DOHH2 (cell line): ENCODE results near the gene KIRREL3.

Experiments
- H3F3A ChIP-seq: fragments of 200-600 bp; sonication (generic), shearing (Covaris generic); 2 replicates; pipeline ENCODE4 v1.6.0; 2016; ENCODE audit warnings: antibody characterized with exemption, mild to moderate bottlenecking; ENCODE audit not compliant: control insufficient read depth, insufficient read depth
- H3K27ac ChIP-seq: fragments of 200-600 bp; sonication (generic); 2 replicates; pipeline ENCODE4 v1.5.1; 2014; ENCODE audit warnings: low read depth, mild to moderate bottlenecking, low read length, moderate library complexity
- H3K27me3 ChIP-seq: fragments of 200-600 bp; sonication (generic); 2 replicates; pipeline ENCODE4 v1.6.1; 2014; ENCODE audit warnings: mild to moderate bottlenecking, low read length, mixed read lengths; ENCODE audit not compliant: control insufficient read depth
- H3K36me3 ChIP-seq: fragments of 200-600 bp; sonication (generic); 2 replicates; pipeline ENCODE4 v1.6.1; 2014; ENCODE audit warnings: mild to moderate bottlenecking, low read length, moderate library complexity, mixed read lengths; ENCODE audit not compliant: control insufficient read depth
- H3K4me1 ChIP-seq: fragments of 200-600 bp; sonication (generic); 2 replicates; pipeline ENCODE4 v1.6.1; 2014; ENCODE audit warnings: mild to moderate bottlenecking, low read length, mixed read lengths; ENCODE audit not compliant: control insufficient read depth
- H3K4me2 ChIP-seq: fragments of 200-600 bp; sonication (generic); 2 replicates; pipeline ENCODE4 v1.6.0; 2014; ENCODE audit warnings: mild to moderate bottlenecking, low read length, moderate library complexity
- H3K4me3 ChIP-seq: fragments of 200-600 bp; sonication (generic); 2 replicates; pipeline ENCODE4 v1.5.1; 2014; ENCODE audit warnings: mild to moderate bottlenecking, low read length, mixed read lengths
- H3K79me2 ChIP-seq: fragments of 200-600 bp; sonication (generic); 2 replicates; pipeline ENCODE4 v1.6.1; 2014; ENCODE audit warnings: mild to moderate bottlenecking, low read length, mixed read lengths; ENCODE audit not compliant: control insufficient read depth
- H3K9me2 ChIP-seq: fragments of 200-600 bp; sonication (generic); replicated peaks from 2 replicates; pipeline ENCODE4 v1.6.1; 2014; ENCODE audit warnings: mild to moderate bottlenecking, low read length, mixed read lengths; ENCODE audit not compliant: control insufficient read depth
- H3K9me3 ChIP-seq: fragments of 200-600 bp; sonication (generic); 2 replicates; pipeline ENCODE4 v1.6.1; 2014; ENCODE audit warnings: antibody characterized with exemption, low read length, mixed read lengths; ENCODE audit not compliant: control insufficient read depth, insufficient read depth
- H4K20me1 ChIP-seq: fragments of 200-600 bp; sonication (generic); 2 replicates; pipeline ENCODE4 v1.6.0; 2014; ENCODE audit warnings: low read depth, mild to moderate bottlenecking, antibody characterized with exemption, low read length, moderate library complexity; ENCODE audit not compliant: control insufficient read depth, insufficient read depth
- CTCF ChIP-seq: fragments of 200-600 bp; sonication (generic); IDR thresholded peaks from one replicate; pipeline ENCODE4 v1.5.1; 2014; ENCODE audit warnings: antibody characterized with exemption, mild to moderate bottlenecking, low read depth, low read length; ENCODE audit not compliant: poor library complexity, severe bottlenecking
- EZH2phosphoT487 ChIP-seq: fragments of 200-600 bp; sonication (generic); IDR thresholded peaks from 2 replicates; pipeline ENCODE4 v1.6.1; 2017; ENCODE audit warnings: borderline replicate concordance, mild to moderate bottlenecking, antibody characterized with exemption, low read length, moderate library complexity, mixed read lengths

The KIRREL3 gene

GRCh38 chr11:126855536-126855935 lies 145.0 kb downstream of the KIRREL3 start:
- Histone ChIP-seq H3K4me3 (no peak overlapping the region), H4K20me1 (no peaks in the 10 kb centered on the region), H3K27ac (no peak overlapping the region), H3K79me2 (no peaks in the 10 kb centered on the region), H3K4me2 (no peak overlapping the region), H3K36me3 (no peaks in the 10 kb centered on the region), H3K9me2 (no peaks in the 10 kb centered on the region), H3K27me3 (no peaks in the 10 kb centered on the region), H3K9me3 (no peaks in the 10 kb centered on the region), H3F3A (no peaks in the 10 kb centered on the region), H3K4me1 (no peaks in the 10 kb centered on the region)
- no peak for TF ChIP-seq CTCF
- no peak for TF ChIP-seq EZH2phosphoT487

- H3K4me3 ChIP-seq, result no peak overlapping the region
- H3F3A ChIP-seq, result no peaks in the 10 kb centered on the region
- no peaks in the 10 kb centered on the region for H3K36me3 ChIP-seq
- H3K79me2 ChIP-seq, result no peaks in the 10 kb centered on the region
- TF ChIP-seq EZH2phosphoT487 (no peak), CTCF (no peak)
- no peak overlapping the region for H3K4me2 ChIP-seq
- H3K9me2 ChIP-seq, result no peaks in the 10 kb centered on the region
- H3K4me1 ChIP-seq, result no peaks in the 10 kb centered on the region
- H4K20me1 ChIP-seq, result no peaks in the 10 kb centered on the region
- H3K27ac ChIP-seq, result no peak overlapping the region
- H3K9me3 ChIP-seq, result no peaks in the 10 kb centered on the region
- no peaks in the 10 kb centered on the region for H3K27me3 ChIP-seq
These were observed 146.8 kb downstream of the KIRREL3 start for GRCh38 chr11:126853732-126854131.

- H3K79me2 ChIP-seq, result no peaks in the 10 kb centered on the region
- TF ChIP-seq CTCF (no peak), EZH2phosphoT487 (no peak)
- H3K9me2 ChIP-seq, result no peaks in the 10 kb centered on the region
- H3K36me3 ChIP-seq, result no peaks in the 10 kb centered on the region
- H3K4me2 ChIP-seq, result no peak overlapping the region
- no peaks in the 10 kb centered on the region for H3K4me1 ChIP-seq
- no peaks in the 10 kb centered on the region for H4K20me1 ChIP-seq
- peaks cover 2% of the 10 kb centered on the region; the same call in 1 of the 2 replicates for H3K27me3 ChIP-seq
- no peak overlapping the region for H3K4me3 ChIP-seq
- H3K9me3 ChIP-seq, result no peaks in the 10 kb centered on the region
- no peaks in the 10 kb centered on the region for H3F3A ChIP-seq
- no peak overlapping the region for H3K27ac ChIP-seq
These were observed 155.8 kb downstream of the KIRREL3 start for GRCh38 chr11:126844789-126845188.

- Histone ChIP-seq H3K27ac (no peak overlapping the region), H3K9me2 (no peaks in the 10 kb centered on the region), H3K4me2 (no peak overlapping the region), H3K4me3 (no peak overlapping the region), H3K79me2 (no peaks in the 10 kb centered on the region), H3K4me1 (no peaks in the 10 kb centered on the region), H3K9me3 (no peaks in the 10 kb centered on the region), H3K27me3 (peaks cover 2% of the 10 kb centered on the region; the same call in 1 of the 2 replicates), H3K36me3 (no peaks in the 10 kb centered on the region), H4K20me1 (no peaks in the 10 kb centered on the region), H3F3A (no peaks in the 10 kb centered on the region)
- no peak for TF ChIP-seq EZH2phosphoT487
- TF ChIP-seq CTCF, result no peak
These were observed 157.5 kb downstream of the KIRREL3 start for GRCh38 chr11:126843096-126843495.
